NCI-H2107 treated with DMSO at 0.1 percent for 48 hours (cell line): ENCODE data around the gene DTYMK.

Experiments used
- DNase-seq: peaks from one replicate; lab custom pipeline; 2025; ENCODE audit not compliant: unreplicated experiment; lab: John Stamatoyannopoulos, UW

Gene DTYMK

DNA sequence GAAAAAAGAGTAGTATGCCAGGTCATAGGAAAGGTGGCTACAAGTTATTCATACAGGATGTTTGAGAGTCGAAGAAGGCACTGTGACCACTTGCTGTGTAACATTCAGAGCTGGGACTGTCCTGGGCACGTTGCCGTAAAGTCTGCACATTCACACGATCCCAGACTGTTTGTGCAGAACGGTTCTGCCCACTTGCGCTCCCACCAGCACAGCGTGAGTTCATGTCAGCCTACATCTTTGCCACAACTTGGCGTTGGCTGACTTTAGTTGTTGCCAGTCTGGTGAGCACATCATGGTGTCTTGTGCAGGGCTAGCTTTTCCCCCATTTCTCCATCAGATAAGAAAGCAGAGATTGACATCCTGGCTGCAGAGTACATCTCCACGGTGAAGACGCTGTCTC lies 22.3 kb upstream of the DTYMK start:
- DNase-seq, result no peak

DNA sequence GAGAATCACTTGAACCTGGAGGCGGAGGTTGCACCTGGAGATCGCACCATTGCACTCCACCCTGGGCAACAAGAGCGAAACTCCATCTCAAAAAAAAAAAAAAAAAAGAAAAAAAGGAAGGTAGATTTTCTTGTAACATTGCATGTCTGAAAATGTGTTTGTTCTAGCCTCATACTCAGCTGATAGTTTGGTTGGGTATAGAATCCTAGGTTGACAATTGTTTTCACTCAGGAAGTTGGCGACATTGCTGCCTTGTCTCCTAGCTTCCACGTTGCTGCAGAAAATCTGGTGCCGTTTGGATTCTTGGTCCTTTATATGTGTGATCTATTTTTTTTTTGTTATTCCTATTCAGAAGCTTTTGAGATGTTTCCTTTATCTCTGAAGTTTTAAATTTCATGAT lies 19.9 kb upstream of the DTYMK start:
- DNase-seq, result no peak

DNA sequence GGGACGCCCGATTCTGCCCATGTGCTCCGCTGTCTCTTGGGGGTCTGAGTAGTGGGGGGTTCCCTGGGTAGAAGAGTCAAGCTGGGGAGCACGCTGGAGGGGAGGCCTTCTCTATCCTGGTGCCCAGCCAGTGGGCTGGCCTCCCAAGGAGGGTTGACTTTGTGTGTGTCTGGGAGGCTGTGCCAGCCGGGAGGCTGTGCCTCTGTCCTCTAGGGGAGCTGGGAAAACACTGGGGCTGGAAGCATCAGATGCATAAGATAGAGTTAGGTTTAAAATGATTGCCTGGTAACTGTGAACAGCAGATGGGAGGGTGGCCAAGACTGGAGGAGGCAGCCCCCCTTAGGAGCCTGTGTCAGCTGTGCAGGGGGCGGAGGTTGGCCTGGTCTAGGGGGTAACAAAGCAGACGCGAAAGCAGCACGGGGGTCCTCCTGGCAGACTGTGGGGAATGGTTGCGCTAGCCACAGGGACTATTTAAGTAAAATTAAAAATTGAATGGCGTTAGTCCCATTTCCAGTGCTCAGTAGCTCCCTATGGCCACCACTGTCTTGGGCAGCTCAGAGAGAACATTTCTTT lies 16.5 kb upstream of the DTYMK start:
- no peak for DNase-seq

DNA sequence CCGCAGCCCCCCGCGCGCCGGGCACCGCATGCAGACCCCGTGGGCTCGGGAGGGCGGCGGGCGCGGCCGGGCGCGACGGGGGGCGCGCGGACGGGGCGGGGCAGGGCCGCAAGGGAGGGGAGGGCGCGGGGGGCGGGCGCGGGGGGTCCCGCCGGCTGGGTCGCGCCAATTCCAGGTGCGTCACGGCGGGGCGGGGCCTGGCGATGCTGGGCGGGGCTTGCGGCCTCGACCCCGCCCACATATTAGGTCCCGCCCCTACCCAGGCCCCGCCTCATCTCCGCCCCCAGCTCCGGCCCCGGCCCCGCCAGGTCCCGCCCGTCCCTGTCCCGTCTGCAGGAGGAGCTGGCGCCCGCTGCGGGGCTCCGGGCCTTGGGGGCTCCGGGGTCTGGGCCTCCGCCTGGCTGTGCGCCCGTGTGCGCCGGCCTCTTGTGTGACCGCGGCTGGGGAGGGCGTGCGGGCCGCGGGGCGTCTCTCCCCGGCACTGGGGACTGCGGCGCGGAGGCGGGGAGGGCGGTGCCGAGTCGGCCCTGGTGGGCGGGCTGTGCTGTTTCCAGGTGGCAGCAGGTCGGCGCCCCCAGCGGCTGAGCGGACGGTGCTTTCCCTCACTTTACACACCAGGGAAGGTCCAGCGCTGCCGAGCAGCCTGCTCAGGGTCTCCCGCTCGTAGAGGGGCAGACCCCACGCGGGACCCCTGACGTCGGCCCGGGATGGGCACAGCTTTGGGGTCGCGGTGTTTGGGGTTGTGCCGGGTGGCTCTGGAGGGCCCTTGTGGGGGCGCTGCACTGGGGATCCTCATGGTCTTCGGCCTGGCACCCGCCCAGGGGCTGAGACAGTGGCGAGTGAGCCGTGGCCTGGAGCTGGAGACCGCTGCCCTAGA lies 15.8 kb upstream of the DTYMK start:
- DNase-seq, result no peak

DNA sequence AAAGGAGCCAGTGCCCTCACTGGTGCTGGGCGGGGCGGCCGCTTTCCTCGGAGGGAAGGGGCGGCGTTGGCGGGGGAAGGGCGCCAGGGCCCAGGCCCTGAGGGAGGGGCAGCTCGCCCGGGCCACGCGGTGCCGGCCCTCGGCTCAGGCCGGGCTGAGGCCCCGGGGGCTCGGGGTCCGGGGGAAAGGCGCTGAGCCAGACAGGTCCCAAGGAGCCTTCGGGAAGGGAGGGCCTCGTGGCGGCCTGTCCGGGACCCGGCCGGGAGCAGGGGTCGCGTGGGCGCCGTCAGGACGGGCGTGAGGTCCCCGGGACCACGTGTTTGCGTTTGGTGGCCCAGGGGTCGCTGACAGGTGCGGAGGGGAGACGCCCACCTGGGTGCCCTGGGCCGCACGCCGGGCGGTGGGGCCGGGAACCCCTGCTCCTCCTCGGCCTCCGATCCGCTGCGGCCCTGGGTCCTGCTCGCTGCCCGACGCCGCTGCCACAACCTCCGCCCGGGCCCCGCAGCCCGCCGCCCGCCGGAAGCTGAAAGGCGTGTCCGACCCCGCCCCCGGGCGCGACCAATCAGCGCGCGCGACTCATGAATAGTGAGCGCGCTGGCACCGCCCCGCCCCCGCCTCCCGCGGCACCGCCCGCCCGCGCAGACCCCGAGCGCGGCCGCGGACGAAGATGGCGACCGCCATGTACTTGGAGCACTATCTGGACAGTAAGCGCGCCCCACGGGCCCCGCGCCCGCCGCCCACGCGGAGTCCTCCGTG lies 15.0 kb upstream of the DTYMK start, which contains the start of gene ING5:
Gene ING5, plus strand, starts transcription at position 641 of the 756 bp plus-strand sequence. Its CDS starts 27 bp downstream, at position 668.
- DNase-seq, result peak; percentile 56

DNA sequence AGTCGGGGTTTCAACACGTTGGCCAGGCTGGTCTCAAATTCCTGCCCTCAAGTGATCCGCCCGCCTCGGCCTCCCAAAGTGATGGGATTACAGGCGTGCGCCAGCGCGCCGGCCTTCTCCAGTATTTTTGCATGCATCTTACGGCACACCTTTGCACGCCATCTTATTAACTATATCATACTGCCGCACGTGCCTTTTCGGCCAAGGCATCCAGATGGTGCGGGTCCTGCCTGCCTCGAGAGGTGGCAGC lies 14.5 kb upstream of the DTYMK start:
- DNase-seq, result no peak

DNA sequence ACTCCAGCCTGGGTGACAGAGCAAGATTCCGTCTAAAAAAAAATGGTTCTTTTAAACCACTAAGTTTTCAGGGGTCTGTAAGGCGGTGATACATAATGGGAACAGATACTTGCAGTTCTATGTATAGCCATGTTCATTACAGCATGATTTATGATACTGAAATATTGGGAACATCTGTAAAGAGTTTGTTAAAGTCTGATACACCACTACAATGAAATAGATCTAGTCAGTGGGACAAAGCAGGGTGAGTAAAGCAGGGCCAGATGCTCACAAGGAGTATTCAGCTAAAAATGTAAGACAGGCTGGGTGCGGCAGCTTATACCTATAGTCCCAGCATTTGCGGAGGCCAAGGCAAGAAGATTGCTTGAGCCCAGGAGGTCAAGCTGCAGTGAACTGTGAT lies 9.0 kb upstream of the DTYMK start:
- no peak for DNase-seq

DNA sequence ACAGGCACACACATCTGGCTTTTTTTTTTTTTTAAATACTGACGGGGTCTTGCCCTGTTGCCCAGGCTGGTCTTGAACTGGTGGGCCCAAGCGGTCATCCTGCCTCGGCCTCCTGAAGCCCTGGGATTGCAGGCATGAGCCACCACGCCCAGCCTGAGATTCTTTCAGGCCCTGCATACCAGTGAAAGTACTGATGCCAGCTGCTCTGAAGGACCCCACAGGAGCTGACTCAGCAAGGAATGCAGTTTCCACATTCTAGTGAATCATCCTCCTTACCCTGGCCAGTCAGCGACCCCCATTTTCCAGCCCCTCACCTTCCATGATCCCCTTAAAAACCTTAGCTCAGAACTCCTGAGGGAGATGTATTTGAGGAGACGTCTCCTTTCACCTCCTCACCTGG lies 5.8 kb upstream of the DTYMK start:
- no peak for DNase-seq

DNA sequence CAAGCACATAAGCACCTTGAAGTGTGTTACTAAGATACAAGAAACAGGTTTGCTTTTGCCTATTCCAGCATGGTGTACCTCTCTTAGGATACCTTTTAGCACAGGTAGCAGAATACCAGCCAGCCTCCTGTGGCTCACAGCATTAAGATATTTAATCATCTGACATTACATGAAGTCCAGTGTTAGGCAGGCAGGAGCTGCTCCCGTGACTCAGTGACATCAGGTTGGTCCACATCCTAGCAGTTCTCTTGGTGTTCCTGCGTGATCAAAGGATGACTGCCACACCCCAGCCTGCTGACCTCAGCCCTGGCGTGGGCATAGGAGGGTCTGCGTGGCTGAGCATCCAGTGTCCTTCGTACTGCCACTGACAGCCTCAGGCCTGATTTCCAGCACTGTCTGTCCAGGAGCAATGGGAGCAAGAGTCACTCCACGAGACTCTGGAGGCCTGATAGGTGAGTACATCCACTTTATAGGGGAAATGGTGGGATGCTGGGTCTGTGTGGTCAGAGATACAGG lies 3.6 kb upstream of the DTYMK start:
- no peak for DNase-seq

DNA sequence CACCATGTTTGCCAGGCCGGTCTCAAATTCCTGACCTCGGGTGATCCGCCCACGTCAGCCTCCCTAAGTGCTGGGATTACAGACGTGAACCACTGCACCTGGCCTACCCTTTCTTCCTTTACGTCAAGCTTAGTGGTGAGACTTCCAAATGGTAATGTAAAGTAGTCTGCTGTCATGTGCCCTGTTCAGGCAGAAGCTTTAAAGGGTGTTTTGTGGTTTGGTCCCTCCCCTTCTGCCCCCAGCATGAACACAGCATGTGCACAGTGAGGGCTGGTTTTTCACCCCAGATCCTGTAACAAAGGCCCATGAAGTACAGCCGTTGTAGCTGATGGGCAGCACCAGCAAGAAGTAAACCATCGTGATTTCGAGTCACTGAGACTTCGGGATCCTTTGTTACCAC lies 2.7 kb upstream of the DTYMK start:
- DNase-seq, result no peak

DNA sequence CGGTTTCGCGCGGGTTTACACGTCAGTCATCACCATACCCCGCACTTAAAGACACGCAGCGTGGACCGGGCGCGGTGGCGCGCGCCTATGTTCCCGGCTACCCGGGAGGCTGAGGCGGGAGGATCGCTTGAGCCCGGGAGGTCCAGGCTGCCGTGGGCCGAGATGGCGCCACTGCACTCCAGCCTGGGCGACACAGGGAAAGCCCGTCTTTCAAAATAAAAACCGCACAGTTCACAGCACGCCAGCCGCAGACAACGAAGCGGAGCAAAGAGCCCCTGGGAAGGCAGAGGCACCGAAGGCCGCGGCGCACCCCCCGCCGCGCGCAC lies 328 bp downstream of the DTYMK start:
- no peak for DNase-seq

DNA sequence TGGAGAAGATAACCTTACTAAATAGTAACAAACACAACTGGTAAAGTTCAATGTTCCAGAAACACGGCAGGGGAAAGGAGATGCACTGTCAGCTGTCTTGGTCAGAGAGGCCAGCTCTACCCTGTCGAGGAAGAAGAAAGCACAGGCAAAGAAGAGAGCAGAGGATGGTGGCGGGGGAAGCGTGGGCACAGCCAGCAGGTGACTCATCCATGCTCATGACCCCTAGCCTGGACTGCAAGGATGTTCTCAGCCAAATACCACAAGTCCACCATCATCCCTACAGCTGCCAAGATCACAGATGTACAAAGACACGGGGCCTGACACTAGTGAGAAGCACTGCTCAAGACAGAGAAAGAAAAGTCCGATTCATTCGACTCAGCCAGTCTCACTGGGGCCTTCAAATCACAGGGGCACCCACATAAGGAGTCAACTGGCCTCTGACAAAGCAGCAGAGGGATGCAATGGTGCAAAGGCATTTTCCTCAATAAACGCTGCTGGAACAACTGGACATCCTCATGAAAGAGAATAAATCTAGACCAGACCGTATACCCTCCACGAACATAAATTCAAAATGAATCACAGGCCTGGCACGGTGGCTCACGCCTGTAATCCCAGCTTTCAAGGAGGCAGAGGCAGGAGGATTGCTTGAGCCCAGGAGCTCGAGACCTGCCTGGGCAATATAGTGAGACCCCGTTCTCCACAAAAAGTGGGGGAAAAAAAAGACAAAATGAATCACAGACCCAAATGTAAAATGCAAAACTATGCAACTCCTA lies 5.6 kb downstream of the DTYMK start:
- DNase-seq, result no peak

DNA sequence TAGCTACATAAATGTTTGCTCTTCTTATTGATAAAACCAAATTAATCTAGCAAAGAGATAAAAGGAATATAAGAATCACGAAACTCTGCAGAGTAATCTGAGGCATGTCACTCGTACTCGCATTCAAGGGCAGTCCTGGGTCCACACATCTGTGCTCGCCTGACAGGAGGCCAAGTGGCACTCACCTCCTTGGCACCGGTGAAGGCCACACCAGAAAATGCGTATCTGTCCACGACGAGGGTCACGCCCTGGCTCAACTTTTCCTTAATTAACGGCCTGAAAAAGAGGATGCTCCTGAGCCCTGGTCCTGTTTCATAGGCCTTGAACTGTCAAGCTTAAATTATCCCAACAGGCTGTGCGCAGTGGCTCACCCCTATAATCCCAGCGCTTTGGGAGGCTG lies 6.6 kb downstream of the DTYMK start:
- DNase-seq, result no peak

DNA sequence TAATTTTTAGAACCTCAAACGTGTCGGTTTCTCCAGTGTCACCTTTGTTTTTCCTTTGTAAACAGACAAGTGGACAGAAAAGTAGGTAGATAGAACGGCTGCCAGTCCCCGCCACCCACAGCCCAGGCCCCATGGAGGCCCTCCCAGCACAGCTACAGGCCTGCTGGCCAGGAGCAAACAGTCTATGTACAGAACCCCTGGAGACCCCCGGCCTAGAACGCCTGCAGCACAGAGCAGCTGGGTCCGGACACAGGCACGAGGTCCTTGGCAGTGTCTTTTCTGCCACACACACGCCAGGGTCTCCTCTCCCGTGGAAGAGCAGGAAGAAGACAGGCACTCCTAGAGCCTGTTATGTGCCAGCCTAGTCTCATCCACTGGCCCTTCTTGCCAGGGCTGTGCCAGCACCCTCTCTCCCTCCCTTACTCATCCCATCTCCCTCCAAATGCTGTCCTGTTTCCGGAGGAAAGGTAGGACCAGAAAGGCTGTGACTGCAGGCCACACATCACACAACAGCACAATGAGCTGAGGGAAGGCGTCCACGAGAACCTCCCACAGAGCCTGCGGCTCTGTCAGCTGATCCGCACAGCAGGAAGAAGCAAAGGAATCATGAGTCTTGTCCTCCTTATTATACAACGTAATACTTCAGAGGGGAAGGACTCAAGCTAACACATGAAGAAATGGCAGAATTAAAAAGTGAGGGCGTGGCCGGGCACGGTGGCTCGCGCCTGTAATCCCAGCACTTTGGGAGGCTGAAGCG lies 7.7 kb downstream of the DTYMK start:
- DNase-seq, result no peak

DNA sequence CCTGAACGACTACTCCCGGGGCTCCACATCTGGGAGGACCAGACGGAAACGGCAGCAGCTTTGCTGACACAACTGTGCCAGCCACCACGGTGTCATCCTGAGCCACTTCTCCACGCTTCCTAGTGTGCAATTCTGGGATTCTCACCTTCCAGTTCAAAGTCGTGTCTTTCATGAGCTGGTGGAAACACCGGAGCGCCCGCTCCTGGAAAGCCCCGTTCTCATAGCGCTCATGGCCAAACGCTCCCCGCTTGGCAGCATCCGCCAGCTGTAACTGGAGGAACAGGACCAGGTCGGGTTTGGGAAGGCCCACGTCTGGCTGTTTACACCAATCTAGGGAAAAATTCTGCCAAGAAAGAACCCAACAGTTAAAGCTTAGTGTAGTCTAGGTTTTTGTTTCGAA lies 8.3 kb downstream of the DTYMK start:
- no peak for DNase-seq

DNA sequence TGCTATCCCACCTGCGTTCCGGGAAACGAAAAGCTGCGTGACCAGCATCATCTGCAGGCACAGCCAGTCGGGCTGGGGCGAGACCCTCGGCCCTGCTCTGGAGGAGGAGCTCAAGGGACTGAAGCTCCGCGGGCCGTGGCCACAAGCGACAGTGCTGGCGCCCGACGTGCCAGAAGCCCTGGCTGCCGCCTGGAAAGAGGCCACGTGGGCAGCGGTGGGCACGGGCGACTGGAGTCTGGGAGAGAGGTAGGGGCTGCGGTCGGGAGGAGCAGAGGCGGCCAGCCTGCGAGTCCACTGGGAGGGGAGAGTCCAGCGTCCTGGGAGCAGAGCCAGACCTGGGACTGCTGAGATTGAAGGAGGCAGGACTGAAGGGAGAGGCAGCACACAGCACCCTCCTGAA lies 9.2 kb downstream of the DTYMK start:
- no peak for DNase-seq

DNA sequence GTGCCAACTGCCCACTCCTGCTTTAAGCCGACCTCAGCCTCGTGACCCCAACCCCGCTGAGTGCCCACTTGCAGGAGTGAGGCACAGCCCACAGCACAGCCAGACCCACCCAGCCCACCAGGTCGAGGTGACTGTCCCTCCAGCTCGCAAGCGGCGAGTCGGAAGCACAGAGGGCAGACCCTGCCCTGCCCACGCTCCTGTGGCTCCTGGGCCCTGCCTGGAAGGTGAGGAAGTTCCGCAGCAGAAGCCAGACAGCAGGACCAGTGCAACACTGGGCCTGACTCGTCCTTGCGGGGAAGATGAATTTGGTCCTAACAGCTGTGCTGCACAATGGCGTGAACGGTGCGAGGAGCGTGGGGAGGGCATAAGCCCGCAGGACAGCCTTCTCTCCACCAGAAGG lies 9.9 kb downstream of the DTYMK start:
- no peak for DNase-seq

DNA sequence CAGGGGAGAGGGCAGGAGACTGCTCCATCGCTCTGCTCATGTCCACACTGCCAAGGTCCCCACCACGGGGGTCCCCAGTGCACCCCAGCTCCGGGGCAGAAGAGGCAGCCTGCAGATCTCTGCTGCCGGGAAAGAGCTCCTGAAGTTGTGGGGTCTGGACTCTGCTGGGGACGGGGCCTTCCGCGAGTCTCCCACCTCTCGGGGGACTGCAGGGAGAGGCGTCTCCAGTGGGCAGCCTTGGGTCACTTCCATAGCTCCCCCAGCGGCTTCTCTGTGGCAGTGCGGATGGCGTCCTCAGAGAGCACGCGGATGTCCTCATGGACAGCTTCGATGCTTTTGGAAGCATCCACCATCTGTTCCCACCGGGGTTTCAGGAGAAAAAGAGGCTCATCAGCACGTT lies 10.7 kb downstream of the DTYMK start:
- no peak for DNase-seq

DNA sequence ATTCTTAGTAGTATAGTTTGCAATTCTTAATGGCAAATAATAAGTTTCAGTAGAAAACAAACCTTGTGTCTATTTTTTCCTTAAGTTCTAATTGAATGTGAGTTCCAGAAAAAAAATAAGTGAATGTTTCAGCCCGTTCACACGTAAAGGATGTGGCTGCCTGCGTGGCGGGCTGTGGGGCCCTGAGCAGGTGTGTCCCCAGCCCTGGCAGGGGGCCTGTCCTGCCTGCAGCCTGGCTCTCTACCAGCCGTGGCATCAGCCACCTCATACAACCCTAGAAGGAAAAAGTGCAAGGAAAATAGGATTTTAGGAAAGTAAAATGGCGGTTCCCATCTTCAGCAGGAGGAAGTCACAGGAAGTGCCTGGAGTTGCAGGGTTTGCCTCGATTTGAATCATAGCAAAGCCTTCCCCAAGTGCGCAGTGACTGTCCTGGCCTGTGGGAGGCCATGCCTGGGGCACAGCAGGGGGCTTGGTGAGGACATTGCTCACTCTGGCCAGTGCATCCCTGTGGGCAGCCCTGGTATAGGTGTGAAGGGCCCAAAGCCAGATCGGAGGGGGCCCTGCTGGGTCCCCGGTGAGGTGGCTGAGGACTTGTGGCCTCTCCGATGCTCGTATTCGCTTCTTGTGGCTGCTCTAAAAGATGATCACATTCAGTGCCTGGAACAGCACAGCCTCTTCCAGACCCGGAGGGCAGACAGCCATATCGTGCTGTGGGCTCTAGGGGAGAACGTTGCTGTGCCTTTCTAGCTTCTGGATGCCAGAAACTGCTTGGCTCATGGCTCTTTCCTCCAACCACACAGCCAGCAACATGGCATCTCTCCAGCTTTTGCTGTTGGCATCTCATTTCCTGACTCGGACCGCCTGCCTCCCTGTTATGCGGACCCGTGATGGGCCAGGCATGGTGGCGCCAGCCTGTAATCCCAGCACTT lies 12.6 kb downstream of the DTYMK start:
- DNase-seq, result no peak

DNA sequence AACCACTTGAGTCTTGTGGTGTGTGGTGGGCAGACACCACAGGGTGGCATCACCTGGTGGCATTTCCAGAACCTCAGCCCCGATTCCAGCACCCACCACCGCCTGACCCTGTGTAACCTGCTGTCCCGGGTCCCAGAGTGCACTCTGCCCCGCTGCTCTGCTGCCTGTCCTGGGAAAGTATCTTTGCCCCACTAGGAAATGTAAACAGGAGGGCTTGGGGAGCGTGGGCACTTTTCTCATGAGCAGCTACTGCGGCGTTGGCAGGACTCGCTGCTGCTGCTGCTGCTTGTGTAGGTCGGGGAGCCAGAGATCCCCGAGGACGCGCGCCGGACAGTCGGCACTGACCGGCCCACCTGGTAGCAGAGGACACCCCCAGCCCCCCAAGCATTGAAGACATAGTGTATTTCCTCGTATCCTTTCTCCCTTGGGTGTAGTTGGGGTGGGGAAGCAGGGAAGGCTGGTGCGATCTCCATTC lies 13.4 kb downstream of the DTYMK start:
- DNase-seq, result no peak
